Measurements from ENCODE around the gene APBB2.

Gene APBB2

DNA sequence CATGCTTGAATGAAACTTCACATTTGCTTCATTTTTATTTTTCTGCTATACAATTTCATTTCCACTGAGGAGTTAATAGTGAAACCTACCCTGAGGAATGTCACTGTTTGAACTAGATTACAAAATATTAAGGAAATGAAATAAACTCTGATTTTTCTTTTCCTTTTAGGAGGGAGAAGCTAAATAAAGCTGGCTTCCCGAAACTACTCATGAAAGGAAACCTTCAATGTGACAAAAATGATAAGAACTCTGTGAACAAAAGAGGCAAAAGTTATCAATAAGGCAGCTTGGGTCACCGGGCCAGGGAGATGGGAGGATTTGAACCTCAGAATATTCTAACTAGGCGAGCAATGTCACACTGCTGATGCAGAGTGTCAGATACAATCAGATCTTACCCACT, 185.2 kb downstream of the APBB2 start:
- no peak overlapping the region for H3K4me3 ChIP-seq (ENCODE audit: low read depth, low read length)
- TF ChIP-seq, protein P1, sequence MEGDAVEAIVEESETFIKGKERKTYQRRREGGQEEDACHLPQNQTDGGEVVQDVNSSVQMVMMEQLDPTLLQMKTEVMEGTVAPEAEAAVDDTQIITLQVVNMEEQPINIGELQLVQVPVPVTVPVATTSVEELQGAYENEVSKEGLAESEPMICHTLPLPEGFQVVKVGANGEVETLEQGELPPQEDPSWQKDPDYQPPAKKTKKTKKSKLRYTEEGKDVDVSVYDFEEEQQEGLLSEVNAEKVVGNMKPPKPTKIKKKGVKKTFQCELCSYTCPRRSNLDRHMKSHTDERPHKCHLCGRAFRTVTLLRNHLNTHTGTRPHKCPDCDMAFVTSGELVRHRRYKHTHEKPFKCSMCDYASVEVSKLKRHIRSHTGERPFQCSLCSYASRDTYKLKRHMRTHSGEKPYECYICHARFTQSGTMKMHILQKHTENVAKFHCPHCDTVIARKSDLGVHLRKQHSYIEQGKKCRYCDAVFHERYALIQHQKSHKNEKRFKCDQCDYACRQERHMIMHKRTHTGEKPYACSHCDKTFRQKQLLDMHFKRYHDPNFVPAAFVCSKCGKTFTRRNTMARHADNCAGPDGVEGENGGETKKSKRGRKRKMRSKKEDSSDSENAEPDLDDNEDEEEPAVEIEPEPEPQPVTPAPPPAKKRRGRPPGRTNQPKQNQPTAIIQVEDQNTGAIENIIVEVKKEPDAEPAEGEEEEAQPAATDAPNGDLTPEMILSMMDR (IDR thresholded peaks at IDR 0.05; ENCODE audit: low read depth, low read length), result no peak

DNA sequence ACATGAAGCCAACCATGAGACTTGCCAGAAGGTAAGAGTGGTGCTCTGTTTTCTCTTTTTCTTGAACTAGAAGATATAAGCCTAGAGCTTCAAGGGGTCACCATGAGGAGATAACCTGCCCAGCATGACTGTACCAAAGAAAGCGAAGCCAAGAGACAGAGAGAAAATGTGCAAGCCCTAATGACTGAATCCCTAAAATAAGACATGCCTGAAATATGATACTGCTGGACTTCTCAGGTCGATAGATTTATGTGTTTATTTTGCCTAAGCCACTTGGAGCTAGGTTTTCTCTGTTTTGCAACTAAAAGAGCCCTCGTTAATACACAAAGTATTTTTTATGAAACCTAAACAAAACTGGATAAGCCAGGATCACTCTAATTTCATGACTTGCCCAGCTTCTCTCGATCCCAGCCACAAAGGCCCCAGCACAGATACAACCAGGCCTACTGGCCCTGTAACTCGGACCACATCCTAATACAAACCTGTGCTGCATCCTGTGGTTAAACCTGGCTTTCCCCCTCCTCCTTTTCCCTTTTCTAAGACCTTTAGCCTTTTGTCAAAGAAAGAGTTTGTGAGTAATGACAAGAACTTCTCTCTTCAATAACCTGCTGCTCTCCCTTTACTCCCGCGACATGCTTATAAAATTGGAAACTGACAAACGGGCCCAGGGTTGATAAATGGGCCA, 185.8 kb downstream of the APBB2 start:
- H3K4me3 ChIP-seq (ENCODE audit: low read depth, low read length), result no peak overlapping the region
- TF ChIP-seq, protein P1 (IDR thresholded peaks at IDR 0.05; ENCODE audit: low read depth, low read length), result no peak

DNA sequence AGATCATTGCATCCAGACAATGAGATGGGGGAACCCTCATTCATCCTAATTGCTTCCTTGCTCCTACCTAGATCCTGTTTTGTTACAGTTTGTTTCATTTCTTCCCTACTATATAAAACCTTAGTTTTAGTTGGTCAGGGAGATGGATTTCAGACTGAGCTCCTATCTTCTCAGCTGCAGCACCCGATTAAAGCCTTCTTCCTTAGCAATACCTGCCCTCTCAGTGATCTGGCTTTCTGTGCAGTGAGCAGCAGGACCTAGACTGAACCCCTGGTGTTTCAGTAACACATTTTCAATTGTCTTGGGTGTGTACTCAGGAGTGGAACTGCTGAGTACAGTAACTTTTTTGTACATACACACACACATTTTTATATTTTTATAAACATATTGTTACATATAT, 187.4 kb downstream of the APBB2 start:
- TF ChIP-seq, protein P1 (IDR thresholded peaks at IDR 0.05; ENCODE audit: low read depth, low read length), result no peak
- H3K4me3 ChIP-seq (ENCODE audit: low read depth, low read length), result no peak overlapping the region

DNA sequence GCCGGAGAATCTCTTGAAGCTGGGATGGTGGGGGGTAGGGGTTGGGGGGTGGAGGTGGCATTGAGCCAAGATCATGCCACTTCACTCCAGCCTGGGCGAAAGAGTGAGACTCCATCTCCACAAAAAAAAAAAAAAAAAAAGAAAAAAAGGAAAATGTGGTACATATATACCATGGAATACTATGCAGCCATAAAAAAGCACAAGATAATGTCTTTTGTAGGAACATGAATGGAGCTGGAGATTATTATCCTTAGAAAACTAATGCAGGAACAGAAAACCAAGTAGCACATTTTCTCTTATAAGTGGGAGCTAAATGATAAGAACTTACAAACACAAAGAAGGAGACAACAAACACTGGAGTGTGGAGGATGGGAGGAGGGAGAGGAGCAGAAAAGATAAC, 188.5 kb downstream of the APBB2 start:
- TF ChIP-seq, protein P1 (IDR thresholded peaks at IDR 0.05; ENCODE audit: low read depth, low read length), result no peak
- no peak overlapping the region for H3K4me3 ChIP-seq (ENCODE audit: low read depth, low read length)

DNA sequence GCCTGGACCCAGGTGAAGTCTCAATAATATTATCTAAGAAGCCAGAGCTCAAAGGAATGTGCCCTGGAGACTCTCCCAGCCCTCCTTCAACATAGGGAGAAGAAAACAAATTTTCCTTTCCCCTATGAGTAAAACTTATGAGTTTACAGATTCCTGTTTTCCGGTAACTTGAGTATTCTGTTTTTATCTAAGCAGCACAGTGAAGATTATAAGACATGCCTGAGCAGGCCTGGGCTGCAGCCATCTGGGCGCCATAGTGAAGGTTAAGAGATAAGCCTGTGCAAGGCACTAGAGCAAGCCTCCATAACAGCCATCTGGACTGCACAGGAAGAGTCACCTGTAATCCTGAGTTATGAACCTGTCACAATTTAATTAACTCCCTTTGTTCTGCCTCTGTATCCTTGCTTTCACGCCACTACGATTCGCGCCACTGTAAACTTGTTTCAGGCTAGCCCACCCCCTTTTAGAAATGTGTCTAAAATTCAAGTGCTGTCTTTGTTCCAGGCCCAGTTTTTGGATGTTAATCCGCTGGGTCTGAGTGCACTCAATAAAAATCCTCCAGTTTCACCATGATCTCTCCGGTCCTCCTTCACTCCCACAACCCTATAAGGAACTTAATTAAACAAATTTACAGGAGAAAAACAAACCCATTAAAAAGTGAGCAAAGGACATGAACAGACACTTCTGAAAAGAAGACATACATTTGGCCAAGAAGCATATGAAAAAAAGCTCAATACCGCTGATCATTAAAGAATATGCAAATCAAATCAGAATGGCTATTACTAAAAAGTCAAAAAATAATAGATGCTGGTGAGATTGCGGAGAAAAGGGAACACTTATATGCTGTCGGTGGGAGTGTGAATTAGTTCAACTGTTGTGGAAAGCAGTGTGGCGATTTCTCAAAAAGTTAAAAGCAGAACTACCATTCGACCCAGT, 189.5 kb downstream of the APBB2 start:
- TF ChIP-seq, protein P1 (IDR thresholded peaks at IDR 0.05; ENCODE audit: low read depth, low read length), result no peak
- no peak overlapping the region for H3K4me3 ChIP-seq (ENCODE audit: low read depth, low read length)

DNA sequence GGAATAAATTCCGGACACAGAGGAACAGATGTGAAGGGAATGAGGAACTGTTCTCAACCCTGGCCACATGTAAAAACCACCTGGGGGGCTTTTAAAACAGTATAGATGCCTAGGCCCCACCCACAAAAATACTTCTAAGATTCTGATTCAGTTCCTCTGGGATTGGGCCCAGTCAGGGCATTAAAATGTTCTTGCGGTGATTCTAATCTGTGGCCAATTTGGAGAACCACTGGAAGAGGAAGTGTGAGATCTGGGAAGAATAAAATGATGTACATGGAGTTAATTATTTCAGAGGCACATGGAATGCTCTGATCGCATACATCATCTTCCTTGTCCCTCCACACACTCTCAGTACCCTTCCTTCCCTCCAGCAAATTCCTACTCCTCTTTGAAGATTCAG, 192.2 kb downstream of the APBB2 start:
- H3K4me3 ChIP-seq (ENCODE audit: low read depth, low read length), result no peak overlapping the region
- TF ChIP-seq, protein P1 (IDR thresholded peaks at IDR 0.05; ENCODE audit: low read depth, low read length), result no peak

Measured in WI38 (cell line).